HG03175 (cell line): Measurements from ENCODE around the gene TMEM221.
"Not testable (repeated sequence)": the region's sequence is repeated elsewhere in the genome, so short reads cannot be mapped to it uniquely, and the experiment has no call there.

Experiments used
- ATAC-seq: cut with Tn5 transposase; IDR thresholded peaks from one replicate; pipeline ENCODE4 v1.9.1; 2021; ENCODE audit warnings: mild to moderate bottlenecking, moderate library complexity; ENCODE audit not compliant: unreplicated experiment

TMEM221 gene

DNA sequence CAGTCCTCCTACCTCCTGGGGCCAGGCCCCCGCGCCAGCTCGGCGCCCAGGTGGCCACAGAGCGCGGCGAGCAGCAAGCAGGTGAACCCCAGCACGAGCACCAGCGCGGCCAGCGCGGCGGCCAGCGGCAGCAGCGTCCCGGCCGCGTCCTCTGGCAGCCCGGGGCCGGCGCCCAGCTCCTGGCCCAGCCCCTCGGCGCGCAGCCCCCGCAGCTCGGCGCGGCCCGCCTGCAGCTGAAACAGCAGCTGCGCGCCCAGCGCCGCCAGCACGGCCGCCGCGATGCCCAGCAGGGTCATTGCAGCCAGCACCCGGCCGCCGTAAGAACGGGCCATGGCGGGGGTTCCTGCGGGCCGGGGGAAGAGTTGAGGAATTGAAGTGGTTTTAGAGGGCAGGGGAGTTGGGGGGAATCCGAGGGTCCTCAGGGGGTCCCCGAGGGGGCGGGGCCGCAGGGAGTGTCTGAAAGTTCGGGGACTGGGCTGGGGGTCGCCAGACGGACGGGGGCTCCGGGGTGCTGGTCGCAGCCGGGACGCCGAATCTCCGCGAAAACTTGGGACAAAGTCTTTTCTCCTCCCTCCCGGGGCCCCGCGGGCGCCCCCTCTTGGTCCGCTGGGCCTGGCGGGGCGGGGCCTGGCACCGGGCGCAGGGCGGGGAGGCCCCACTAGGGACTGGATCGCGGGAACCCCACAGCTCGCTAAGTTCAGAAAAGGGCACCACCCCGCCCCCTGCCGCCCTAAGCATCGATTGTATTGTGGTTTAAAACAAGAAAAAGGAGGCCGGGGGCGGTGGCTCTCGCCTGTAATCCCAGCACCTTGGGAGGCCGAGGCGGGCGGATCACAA lies at the start of gene TMEM221:
Gene TMEM221, minus strand, starts transcription at position 538 of the 837 bp plus-strand sequence. Its CDS starts 206 bp downstream, at position 332.
- no peak for ATAC-seq

DNA sequence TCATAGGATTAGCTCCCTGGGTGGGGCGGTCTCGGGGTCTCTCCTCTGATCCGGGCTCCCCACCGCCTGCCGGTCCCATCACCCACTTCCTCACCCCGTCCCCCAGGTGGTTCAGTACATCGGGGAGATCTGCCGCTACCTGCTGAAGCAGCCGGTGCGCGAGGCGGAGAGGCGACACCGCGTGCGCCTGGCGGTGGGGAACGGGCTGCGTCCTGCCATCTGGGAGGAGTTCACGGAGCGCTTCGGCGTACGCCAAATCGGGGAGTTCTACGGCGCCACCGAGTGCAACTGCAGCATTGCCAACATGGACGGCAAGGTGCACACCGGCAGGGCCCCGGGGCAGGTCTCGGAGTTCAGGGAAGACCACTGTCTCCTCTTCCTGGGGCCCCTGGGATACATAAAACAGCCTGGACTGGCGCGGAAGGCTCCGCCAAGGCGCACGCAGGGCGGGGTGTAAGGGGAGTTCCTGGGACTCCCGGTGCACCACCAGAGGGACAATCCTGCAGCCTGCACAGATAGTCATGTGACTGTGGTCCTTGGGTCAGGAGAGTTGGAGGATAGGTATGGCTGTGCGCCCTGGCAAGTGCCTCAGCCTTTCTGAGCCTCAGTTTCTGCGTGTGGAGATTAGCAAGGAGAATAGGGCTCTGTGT lies 48.8 kb upstream of the TMEM221 start:
- ATAC-seq: no peak

DNA sequence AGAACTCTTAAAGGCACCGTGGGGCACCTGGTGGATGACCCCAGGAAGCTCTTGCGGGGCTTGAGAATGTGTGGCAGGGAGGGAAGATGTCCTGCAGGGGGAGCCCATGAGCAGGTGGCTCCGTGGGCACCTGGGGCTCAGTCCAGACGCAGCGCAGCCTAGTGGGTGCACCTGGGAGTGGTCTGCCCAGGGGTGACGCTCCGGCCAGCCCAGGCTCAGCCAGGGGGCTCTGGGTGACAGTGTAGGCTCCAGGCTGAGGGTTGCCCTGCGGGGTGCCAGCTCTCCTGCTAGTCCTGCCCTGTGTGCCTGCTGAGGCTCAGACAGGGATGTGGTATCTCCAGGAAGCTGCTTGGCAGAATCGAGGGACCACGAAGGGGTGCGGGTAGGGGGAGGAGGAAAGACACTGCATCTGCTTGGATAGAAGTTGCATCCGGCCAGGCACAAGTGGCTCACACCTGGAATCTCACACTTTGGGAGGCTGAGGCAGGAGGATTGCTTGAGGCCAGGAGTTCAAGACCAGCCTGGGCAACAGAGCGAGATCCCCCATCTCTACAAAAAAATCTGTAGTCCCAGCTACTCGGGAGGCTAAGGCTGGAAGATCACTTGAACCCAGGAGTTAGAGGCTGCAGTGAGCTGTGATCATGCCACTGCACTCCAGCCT lies 48.0 kb upstream of the TMEM221 start:
- no peak for ATAC-seq

DNA sequence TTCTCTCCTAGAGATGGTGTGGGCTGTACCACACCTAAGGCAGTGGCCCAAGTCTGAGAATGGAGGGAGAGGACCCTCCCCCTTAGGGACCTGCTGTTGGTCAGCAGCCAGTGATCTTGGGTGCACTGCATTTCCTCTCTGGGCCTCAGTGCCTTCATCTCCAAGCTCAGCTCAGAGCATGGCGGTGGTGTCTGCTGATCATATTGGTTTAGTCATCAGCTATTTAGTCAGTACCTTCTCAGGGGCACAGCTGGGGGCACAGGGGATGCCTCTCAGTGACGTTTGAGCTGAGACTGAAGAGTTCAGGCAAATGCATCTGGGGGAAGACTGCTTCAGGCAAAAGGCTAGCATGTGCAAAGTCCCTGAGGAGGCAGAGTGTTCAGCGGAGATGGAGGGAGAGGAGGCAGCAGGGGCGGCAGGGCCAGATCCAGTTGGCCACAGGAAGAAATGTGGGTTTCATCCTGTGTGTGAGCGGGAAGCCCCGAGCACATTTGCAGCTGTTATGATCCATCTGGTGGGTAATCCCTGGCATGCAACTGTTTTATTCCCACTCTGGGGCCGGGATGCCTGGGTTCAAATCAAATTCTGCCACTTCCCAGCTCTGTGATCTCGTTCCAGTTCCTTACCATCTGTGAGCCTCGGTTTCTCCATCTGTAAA lies 47.3 kb upstream of the TMEM221 start:
- ATAC-seq: no peak

DNA sequence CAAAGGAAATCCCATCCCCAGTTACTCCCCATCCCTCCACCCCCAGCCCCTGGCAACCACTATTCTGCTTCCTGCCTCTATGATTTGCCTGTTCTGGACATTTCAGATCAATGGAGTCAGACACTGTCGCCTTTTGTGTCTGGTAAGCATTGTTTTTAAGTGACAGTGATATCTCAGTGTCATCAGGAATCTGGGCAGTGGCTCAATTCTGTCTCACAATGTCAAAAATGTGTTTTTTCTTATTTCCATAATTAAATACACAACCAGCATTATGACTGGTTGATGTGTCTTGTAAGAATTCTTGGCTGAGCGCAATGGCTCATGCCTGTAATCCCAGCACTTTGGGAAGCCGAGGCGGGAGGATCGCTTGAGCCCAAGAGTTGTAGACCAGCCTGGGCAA lies 42.8 kb upstream of the TMEM221 start:
- no peak for ATAC-seq

DNA sequence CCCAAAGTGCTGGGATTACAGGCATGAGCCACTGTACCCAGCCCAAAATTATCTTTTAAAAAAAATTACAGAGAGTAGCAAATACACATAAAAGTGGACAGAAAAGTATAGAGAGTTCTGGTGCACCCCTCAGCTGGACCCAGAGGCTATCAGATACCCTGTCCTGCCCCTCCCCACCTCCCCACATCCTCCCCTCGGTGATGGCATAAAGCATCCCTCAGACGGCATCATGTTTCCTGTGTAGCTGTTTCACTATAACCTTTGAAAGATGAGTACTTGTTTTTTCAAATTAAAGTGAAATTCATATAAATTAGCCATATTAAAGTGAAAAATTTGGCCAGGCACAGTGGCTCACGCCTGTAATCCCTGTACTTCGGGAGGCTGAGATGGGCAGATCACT lies 41.9 kb upstream of the TMEM221 start:
- no peak for ATAC-seq

DNA sequence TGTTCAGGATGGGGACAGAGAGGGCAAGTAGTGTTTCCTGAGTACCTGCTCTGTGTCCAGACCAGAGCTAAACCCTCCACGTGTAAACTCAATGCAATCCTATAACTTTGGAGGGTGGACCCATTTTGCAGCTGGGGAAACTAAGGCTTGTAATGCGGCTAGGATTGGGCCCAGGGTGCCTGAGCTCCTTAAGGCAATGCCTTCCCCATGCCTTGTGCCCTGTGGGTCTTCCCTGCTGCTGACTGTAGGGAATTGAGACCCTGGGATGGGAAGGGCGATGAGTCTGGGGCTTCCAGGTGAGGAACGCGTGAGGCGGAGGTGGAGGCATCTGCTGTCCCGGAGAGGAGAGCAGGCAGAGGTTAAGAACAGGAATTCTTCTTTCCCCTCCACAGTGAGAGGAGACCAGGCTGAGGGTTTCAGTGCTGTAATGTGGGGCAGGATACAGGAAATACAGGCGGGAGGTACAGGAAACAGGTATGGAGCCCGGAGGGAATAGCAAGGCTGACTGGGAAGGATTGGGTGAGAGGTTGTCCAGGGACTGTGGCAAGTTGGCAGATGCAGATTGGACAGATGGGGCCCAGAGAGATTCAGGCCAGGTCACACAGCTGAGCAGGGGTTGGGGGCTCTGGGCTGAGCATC lies 41.0 kb upstream of the TMEM221 start:
- no peak for ATAC-seq

DNA sequence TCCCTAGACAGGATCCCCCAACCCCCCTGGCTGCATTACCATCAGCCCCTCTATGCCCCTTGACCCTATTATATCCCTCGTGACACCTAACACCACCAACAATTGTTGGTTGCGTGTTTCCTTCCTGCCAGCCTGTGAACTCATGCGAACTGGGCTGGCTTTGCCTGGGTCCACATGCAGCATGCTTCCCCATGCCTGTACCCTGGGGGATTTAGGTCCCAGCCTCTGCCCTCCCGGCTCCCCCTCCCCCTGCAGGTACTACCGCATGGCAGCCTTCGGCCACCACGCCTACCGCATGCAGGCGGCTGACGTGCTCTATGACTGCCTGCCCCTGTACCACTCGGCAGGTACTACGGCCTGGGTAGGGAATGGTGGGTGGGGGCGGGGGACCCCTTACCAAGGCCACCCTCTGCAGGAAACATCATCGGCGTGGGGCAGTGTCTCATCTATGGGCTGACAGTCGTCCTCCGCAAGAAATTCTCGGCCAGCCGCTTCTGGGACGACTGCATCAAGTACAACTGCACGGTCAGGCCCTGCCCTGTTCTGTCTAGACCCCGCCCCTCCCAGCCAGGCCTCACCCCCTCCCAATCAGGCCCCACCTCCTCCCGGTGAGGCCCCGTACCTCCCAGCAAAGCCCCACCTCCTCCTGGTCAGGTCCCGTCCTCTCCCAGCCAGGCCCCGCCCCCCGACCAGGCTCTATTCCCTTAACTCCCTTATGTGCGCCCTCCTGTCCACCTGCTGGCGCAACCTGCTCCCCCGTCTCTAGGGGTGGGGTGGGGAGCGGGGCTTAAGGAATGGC lies 40.3 kb upstream of the TMEM221 start:
- ATAC-seq: no peak

DNA sequence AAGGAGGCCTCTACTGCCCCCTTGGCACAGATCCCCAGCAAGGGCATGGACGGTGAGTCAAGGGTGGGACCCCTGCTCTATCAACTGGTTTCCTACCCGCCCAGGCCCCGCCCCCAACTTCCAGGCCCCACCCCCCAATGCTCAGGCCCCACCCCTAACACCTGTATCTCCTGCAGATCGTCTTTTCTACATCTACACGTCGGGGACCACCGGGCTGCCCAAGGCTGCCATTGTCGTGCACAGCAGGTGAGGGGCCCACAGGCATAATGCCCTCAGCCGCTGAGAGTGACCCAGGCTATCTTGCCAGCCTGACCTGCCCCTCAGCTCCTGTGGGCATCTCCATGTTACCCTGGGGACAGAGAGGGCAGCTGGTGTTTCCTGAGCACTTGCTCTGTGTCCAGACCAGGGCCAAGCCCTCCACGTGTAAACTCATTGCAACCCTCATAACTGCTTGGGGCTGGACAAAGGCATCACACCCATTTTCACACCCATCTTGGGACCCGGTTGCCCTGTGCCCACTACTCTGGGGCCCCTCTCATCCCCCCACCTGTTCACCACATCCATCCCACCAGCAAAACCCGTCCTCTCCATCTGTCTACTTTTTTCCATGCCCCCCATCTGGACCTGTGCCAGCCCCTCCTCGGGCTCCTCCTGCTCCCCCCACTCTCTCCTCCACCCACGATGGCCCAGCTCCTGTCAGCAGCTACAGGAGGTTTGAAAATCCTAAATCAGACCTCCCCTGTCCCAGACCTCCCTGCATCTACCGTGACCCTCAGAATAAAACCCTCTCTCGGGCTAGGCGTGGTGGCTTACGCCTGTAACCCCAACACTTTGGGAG lies 39.0 kb upstream of the TMEM221 start:
- no peak for ATAC-seq

DNA sequence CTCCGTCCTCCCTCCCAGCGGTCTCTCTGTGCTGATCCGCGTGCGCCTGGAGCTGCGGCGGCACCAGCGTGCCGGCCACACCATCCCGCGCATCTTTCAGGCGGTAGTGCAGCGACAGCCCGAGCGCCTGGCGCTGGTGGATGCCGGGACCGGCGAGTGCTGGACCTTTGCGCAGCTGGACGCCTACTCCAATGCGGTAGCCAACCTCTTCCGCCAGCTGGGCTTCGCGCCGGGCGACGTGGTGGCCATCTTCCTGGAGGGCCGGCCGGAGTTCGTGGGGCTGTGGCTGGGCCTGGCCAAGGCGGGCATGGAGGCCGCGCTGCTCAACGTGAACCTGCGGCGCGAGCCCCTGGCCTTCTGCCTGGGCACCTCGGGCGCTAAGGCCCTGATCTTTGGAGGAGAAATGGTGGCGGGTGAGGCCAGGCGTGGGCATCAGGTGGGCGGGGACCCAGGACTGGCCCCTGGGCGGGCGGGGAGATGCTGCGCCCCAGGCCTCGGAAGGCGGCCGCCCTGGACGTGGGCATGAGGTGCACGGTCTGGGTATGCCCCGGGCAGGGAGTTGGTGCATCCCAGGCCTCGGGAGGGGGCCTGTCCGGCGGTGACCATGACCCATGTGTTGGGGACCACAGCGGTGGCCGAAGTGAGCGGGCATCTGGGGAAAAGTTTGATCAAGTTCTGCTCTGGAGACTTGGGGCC lies 38.2 kb upstream of the TMEM221 start:
- no peak for ATAC-seq

DNA sequence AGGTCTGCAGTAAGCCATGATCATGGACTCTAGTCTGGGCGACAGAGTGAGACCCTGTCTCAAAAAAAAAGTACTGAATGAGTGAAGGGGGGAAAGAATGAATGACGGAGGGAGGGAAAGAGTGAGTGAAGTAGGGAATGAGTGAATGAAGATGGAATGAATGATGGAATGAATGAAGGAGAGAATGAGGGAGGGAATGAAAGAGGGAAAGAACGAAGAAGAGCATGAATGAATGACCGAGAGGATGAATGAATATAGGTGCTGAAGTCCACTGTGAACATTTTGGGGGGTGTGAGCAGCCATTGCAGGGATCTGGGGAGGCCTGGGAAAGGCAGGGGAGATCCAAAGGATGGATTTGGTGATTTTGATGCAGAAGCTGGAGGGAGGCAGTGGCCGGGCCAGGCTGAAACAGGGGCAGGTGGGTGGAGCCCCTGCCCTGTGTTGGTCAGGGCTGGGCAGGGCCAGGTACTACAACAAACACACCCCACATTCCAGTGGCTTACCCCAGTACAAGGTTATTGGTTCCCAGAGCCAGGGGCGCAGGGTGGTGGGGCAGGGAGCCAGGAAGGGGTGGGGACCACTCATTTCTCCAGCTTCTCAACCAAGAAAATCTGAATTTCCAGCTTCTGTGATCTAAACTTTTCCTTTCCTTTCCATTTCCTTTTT lies 36.2 kb upstream of the TMEM221 start:
- ATAC-seq: no peak

DNA sequence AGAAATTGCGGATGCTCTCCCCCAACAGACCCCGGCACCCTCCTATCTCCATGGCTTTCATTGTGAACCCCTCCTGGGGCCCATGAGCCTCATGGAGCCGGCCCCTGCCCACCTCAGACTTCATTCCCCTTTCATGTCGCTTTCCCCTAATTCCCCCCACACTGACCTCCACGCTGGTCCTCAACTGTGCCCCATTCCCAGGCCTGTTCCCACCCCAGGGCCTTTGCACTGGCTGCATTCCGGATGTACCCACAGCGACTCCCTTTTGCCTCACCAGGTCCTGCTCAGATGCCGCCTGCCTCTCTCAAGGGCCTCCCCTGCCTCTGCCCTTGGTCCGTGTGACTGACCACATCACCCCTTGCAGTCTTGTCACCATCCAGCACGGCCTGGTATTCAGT lies 35.1 kb upstream of the TMEM221 start:
- no peak for ATAC-seq

DNA sequence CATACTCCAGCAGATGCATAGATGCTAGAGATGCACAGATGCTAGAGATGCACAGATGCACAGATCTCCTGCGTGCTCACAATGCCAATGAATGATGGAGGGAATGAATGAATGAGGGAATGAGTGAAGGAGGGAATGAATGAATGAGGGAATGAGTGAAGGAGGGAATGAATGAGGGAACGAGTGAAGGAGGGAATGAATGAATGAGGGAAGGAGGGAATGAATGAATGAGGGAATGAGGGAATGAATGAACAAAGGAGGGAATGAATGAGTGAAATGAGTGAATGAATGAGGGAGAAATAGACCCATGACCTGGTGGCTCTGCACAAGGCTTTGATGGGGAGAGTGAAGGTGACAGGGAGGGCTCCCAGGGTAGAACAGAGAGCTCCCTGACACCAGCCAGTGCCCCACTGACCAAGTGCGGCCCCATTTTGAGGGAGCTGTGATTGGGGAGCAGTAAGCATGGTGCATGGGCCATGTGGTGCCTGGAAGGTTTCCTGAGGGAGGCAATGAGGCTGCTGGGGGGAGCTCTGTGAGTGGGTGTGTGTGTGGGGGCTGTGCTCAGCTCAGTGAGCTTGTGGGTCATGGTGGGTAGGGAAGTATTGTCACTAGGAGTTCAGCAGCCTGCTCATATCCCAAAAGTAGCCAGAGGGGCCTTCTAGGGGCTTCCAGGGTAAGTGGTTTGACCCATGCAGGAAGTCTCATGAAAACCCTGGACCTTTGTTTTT lies 34.6 kb upstream of the TMEM221 start:
- ATAC-seq: no peak

DNA sequence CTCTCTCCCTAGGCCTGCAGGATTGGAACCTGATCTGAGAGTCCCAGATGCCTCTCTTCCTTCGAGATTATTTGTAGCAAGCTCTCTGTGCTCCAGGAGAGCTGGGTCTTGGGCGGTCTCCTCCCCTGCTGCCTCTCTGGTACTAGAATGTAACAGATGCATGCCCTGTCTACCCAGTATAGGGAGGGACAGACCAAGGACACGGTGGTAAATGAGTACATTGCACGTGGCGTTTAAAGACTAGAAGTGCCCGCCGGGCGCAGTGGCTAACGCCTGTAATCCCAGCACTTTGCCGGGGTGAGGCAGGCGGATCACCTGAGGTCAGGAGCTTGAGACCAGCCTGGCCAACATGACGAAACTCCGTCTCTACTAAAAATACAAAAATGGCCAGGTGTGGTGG lies 33.5 kb upstream of the TMEM221 start:
- ATAC-seq: no peak

DNA sequence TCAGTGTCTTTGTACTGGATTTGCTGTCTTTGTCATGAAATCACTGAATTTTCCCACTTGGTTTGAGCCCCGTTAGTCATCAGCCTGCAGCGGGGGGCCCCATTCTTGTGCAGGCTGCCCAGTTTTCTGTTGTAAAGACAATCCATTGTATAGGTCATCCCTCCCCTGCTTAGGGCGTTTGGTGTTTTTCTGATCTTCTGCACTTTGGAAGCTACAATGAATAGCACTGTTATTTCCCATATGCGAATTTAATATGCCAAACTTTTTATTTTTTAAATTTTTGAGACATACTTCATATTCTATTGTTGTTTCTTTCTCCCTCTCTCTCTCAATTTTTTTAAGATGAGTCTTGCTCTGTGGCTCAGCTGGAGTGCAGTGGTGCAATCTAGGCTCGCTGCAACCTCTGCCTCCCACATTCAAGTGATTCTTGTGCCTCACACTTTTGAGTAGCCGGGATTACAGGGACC lies 30.9 kb upstream of the TMEM221 start:
- ATAC-seq: no peak

DNA sequence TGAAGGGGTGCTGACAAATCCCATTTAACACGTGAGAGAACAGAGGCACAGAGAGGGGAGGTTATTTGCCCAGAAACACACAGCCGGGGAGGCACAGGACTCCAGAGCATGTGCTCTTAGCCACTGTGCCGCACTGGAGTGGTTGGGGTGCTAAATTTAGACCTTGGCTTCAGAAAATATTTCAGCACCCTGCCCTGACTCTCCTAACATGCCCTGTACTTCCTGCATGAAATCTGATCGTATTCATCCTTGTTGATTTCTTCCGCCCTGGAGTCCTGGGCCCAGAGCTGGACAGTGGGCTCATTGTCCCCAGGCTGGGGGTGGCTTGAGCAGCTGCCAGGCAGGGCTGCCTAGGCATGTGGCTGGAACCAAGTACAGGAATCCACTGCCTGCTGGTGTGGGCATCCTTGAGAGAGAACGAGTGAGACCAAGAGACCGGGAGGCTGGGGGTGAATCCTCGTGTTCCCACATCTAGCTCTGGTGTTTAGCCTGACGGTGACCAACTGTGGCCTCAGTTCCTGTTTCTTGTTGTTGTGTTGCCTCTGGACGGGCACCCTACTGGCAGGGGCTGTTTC lies 27.2 kb upstream of the TMEM221 start:
- ATAC-seq: no peak

DNA sequence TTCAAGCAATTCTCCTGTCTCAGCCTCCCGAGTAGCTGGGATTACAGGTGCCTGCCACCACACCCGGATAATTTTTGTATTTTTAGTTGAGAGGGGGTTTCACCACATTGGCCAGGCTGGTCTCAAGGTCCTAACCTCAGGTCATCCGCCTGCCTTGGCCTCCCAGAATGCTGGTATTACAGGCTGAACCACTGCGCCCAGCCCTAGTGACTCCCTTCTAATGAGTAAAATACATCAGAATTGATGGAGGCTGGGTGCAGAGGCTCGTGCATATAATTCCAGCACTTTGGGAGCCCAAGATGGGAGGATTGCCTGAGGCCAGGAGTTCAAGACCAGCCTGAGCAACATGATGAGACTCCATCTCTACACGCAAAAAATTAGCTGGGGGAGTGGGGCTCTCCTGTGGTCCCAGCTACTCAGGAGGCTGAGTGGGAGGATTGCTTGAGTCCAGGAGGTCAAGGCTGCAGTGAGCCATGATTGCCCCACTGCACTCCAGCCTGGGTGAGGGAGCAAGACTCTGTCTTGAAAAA lies 26.6 kb upstream of the TMEM221 start:
- not testable (repeated sequence) for ATAC-seq
